HepG2 (cell line): ENCODE results near the gene PIK3IP1. TPM values are rescaled to one million over a fixed set of nuclear protein-coding genes. Genes with fewer than 3 reads are reported as not detected.

ENCODE experiments used
- CREB1 ChIP-seq, 2 experiments: fragments of 450-650 bp in 1 of 2; IDR thresholded peaks; 2 replicates each; pipeline ENCODE4 v1.6.1; 2016 to 2017; ENCODE audit warnings: control low read depth in 1 of 2, mild to moderate bottlenecking in 1 of 2, missing compliant biosample characterization in 1 of 2, missing genetic modification characterization in 1 of 2
- DBP ChIP-seq: sonication (generic); formaldehyde crosslinking; IDR thresholded peaks from 2 replicates; pipeline ENCODE4 v1.4.0; 2020; ENCODE audit warnings: missing genetic modification reagents; ENCODE audit errors: not compliant biosample characterization
- DZIP1 ChIP-seq: sonication (generic); formaldehyde crosslinking; IDR thresholded peaks from 2 replicates; pipeline ENCODE4 v1.5.0; 2020; ENCODE audit warnings: mild to moderate bottlenecking, missing genetic modification reagents
- MYPOP ChIP-seq: sonication (generic); formaldehyde crosslinking; IDR thresholded peaks from 2 replicates; pipeline ENCODE4 v1.8.1; 2023; ENCODE audit warnings: mild to moderate bottlenecking, moderate library complexity, missing genetic modification reagents
- RBM39 ChIP-seq: fragments of 200-400 bp; formaldehyde crosslinking; IDR thresholded peaks from one replicate; pipeline ENCODE4 v1.6.1; 2018; ENCODE audit warnings: antibody characterized with exemption, mild to moderate bottlenecking, low read depth, low read length; ENCODE audit not compliant: poor library complexity, severe bottlenecking
- RFX1 ChIP-seq: fragments of 450-650 bp; IDR thresholded peaks from 2 replicates; pipeline ENCODE4 v1.6.1; 2017
- ZBTB37 ChIP-seq: sonication (generic); formaldehyde crosslinking; IDR thresholded peaks from 2 replicates; pipeline ENCODE4 v1.4.0; 2020; ENCODE audit warnings: mild to moderate bottlenecking, missing genetic modification reagents
- ZNF318 ChIP-seq: sonication (generic); formaldehyde crosslinking; IDR thresholded peaks from 2 replicates; pipeline ENCODE4 v1.4.0; 2020; ENCODE audit warnings: mild to moderate bottlenecking, missing genetic modification reagents
- ZNF326 ChIP-seq: sonication (generic); formaldehyde crosslinking; IDR thresholded peaks from 2 replicates; pipeline ENCODE4 v1.4.0; 2020; ENCODE audit warnings: missing genetic modification reagents, borderline replicate concordance
- ZNF597 ChIP-seq: sonication (generic); formaldehyde crosslinking; IDR thresholded peaks from 2 replicates; pipeline ENCODE4 v1.5.0; 2020; ENCODE audit warnings: missing genetic modification reagents
- polyA plus RNA-seq, 8 experiments: library from polyadenylated mRNA; depleted of rRNA in 3 of 8; stranded (reverse) in 7 of 8; unstranded in 1 of 8; fragments of >200 nt; fragmentation: Illumina TruSeq in 4 of 8; extraction: Trizol in 4 of 8; gene quantifications; 2 replicates each; pipeline versions ENCODE4 v1.2.1 to v1.2.3, GENCODE V29; 2011 to 2016; ENCODE audit warnings: low read depth in 4 of 8, missing spikeins in 1 of 8, mixed read lengths in 1 of 8; ENCODE audit not compliant: insufficient read depth in 1 of 8
- total RNA-seq, 5 experiments: library from RNA; depleted of rRNA; stranded (reverse); fragments of >200 nt; fragmentation: Illumina TruSeq; extraction: Trizol; gene quantifications; 2 replicates each; pipeline ENCODE4 v1.2.3, GENCODE V29; 2016; ENCODE audit warnings: low read depth in 1 of 5

PIK3IP1 gene
- total and polyA plus RNA-seq, 2 of the 13 experiments (the other 11 are each of a cell fraction or from before 2014, with no cell fraction given), result 1.3 to 2.5 TPM

- no peak for TF ChIP-seq DZIP1 (CRISPR knock-in tag)
- TF ChIP-seq RBM39, result no peak
- no peak for TF ChIP-seq ZNF597
- no peak for TF ChIP-seq RFX1
- no peak for TF ChIP-seq ZBTB37 (CRISPR knock-in tag)
- TF ChIP-seq CREB1 (IDR thresholded peaks at IDR 0.05), result no peak
- 0 out of 2 replicates have a peak, but pooled peaks have one; percentile 14 for TF ChIP-seq CREB1 (CRISPR knock-in tag; IDR thresholded peaks at IDR 0.05)
- 0 out of 2 replicates have a peak, but pooled peaks have one; percentile 43 for TF ChIP-seq MYPOP (CRISPR knock-in tag)
- TF ChIP-seq ZNF318 (CRISPR knock-in tag), result no peak
- TF ChIP-seq ZNF326 (CRISPR knock-in tag), result no peak; the same call in 1 of the 2 replicates
- no peak for TF ChIP-seq DBP (CRISPR knock-in tag)
These were observed at the start of gene PIK3IP1 (continued) for GRCh38 chr22:31292236-31292989.
